B cell (primary cell): ENCODE measurements around the gene ZNF438.

Experiments
- CTCF ChIP-seq: fragments of 200-600 bp; IDR thresholded peaks from one replicate; pipeline ENCODE4 v1.8.0; 2022; ENCODE audit warnings: antibody characterized with exemption, mild to moderate bottlenecking
- EZH2 ChIP-seq: IDR thresholded peaks from 2 replicates; pipeline ENCODE4 v1.6.1; 2012; ENCODE audit warnings: borderline replicate concordance, low read depth, mild to moderate bottlenecking, moderate library complexity, low read length; ENCODE audit not compliant: insufficient read depth, poor library complexity, severe bottlenecking

GRCh38 chr10:31028081-31028480 lies 3.6 kb downstream of the ZNF438 start:
- no peak for TF ChIP-seq CTCF
- no peak for TF ChIP-seq EZH2
